Lower leg skin (tissue), 4 donors: ENCODE results near the gene KDM8. TPM values are rescaled to one million over a fixed set of nuclear protein-coding genes. Genes with fewer than 3 reads are reported as not detected.

Experiments
- DNase-seq, 2 donors: peaks; one replicate each; pipeline ENCODE4 v3.0.0-alpha.2; 2019; ENCODE audit warnings: low spot score in 2 of 2
- H3K4me3 ChIP-seq: fragments of 200-600 bp; sonication (generic); 2 replicates; pipeline ENCODE4 v1.5.1; 2017; ENCODE audit warnings: mild to moderate bottlenecking, low read depth; ENCODE audit not compliant: poor library complexity, severe bottlenecking
- CTCF ChIP-seq, 3 donors: fragments of 450-650 bp; IDR thresholded peaks; one replicate each; pipeline ENCODE4 v1.5.1; 2016; ENCODE audit warnings: antibody characterized with exemption in 3 of 3, mild to moderate bottlenecking in 3 of 3, moderate library complexity in 2 of 3
- POLR2A ChIP-seq, 2 donors: fragments of 450-650 bp; IDR thresholded peaks; one replicate each; pipeline ENCODE4 v1.6.1; 2016 to 2017; ENCODE audit warnings: antibody characterized with exemption in 2 of 2, mild to moderate bottlenecking in 1 of 2, moderate library complexity in 1 of 2
- WGBS, 2 donors: methylation state at CpG; one replicate each; pipeline ENCODE4 v1.1.5; 2018; 5-methylcytosine and 5-hydroxymethylcytosine counted together
- intact Hi-C: fragments of 100-400 bp; cut with DNase I; formaldehyde crosslinking; loops from one replicate; pipeline ENCODE4 v1.15.0; 2023; ENCODE audit warnings: low total_unique reads
- total RNA-seq, 4 donors: library from RNA; depleted of rRNA; stranded (reverse); fragments of >200 nt; gene quantifications; one replicate each; pipeline ENCODE4 v1.1.0, GENCODE V29; 2016

The KDM8 gene
- total RNA-seq, 4 donors from 2014 or later, result 0.84 to 4.5 (median 1.9) TPM

DNA sequence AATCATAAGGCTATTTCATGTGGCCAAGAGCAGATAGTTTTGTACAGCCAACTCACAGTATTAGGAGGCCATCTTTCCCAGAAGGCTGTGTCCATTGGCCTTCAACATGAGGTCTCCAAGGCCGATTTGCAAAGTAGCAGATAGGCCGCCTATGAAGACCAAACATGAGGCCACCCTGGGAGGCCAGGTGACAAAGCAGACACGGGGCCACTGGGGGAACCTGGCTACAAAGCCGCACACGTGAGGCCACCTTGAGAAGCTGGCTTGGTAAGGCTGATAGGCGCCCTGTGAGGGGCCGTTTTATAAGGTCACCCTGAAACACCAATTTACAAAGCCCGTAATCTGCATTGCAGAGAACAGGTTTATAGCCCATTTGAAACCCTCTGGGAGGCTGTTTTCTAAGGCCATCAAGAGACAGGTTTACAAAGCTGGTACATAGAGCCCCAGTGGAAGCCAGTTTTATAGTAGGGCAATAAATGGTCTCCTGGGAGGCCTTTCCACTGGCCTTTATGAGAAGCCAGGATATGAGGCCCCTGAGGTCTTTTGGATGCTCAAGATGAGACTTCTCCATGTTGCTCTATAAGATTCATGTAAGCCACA, 4.9 kb downstream of the KDM8 start:
- TF ChIP-seq POLR2A (IDR thresholded peaks at IDR 0.05), result no peak
- 85 to 87% methylated on average over 8 of the region's 8 CpGs for WGBS, 2 donors
- intact Hi-C loops, result no loop called here
- DNase-seq, result no peak
- H3K4me3 ChIP-seq, result no peak overlapping the region

GRCh38 chr16:27208796-27209195, 5.5 kb downstream of the KDM8 start:
- no peak for TF ChIP-seq POLR2A (IDR thresholded peaks at IDR 0.05)
- WGBS, 2 donors, result 90 to 93% methylated on average over 3 of the region's 3 CpGs
- intact Hi-C loops, result no loop called here

GRCh38 chr16:27209591-27209990, 6.3 kb downstream of the KDM8 start:
- TF ChIP-seq POLR2A (IDR thresholded peaks at IDR 0.05) (no peak), CTCF (IDR thresholded peaks at IDR 0.05) (no peak)
- no peak for DNase-seq
- 91 to 92% methylated on average over 8 of the region's 8 CpGs for WGBS, 2 donors

More at GRCh38 chr16:27208796-27209195, 5.5 kb downstream of the KDM8 start:
- DNase-seq, result no peak
- no peak overlapping the region for H3K4me3 ChIP-seq

DNA sequence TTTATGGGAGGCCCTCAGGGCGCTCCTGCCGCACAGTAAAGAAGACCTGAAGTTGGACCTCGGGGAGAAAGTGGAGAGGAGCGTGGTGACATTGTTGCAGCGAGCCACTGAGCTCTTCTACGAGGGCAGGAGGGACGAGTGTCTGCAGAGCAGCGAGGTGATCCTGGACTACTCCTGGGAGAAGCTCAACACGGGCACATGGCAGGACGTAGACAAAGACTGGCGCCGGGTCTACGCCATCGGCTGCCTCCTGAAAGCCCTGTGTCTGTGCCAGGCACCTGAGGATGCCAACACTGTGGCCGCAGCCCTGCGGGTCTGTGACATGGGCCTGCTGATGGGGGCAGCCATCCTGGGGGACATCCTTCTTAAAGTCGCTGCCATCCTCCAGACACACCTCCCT, 6.8 kb downstream of the KDM8 start:
- TF ChIP-seq CTCF (IDR thresholded peaks at IDR 0.05), result no peak
- TF ChIP-seq POLR2A (IDR thresholded peaks at IDR 0.05), result no peak
- 91 to 93% methylated on average over 17 of the region's 17 CpGs for WGBS, 2 donors
- no peak overlapping the region for H3K4me3 ChIP-seq
- no peak for DNase-seq
- intact Hi-C loops, result no loop called here

More at GRCh38 chr16:27209591-27209990, 6.3 kb downstream of the KDM8 start:
- H3K4me3 ChIP-seq, result no peak overlapping the region
- intact Hi-C loops, result no loop called here

- intact Hi-C loops, result loop anchor here (1.0 kb wide), 1 partner anchor 134 kb away; no protein-coding TSS in a partner anchor
- TF ChIP-seq CTCF (IDR thresholded peaks at IDR 0.05), result no peak
- no peak for TF ChIP-seq POLR2A (IDR thresholded peaks at IDR 0.05)
- DNase-seq, result no peak
- WGBS, 2 donors, result 83 to 88% methylated on average over 10 of the region's 10 CpGs
- no peak overlapping the region for H3K4me3 ChIP-seq
Measured at GRCh38 chr16:27211026-27211425, 7.7 kb downstream of the KDM8 start.

DNA sequence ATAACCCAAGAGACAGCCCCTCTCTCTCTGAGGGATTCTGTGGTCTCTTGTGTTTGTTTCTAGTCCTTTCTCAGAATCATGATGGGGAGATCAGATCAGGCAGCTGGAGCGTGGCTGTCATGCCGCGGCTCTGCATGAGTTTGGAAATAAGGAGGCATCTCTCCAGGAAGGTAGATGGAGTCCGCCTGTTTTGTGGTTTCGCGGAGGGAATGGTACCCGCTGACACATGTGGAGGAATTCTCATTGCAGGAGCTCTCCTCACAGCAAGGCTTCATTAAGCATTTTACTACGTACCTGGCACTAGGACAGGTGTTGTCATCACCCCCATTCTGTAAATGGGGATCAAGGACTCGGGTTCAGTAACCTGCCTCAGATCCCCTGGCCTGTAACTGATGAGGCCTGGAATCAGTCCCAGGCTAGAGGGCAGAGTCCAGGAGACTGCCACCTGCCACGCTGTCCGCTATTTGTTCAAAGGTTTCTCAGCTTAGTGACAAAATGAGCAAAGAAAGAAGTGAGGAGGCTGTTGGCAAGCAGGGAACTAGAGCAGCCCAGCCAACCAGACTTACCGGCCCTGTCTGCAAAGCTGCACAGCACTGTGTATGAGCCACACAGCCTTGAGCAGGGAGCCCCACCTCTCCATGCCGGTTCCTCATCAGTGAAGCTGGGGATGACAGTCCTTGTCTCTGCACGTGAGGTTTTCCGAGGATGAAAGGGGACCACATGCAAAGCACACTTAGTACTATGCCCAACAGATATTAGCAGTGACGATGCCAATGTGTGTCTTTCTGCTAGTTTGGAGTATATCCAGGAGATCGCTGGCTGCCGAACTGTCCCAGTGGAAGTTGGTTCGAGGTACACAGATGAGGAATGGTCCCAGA, 11.0 kb downstream of the KDM8 start:
- DNase-seq, result no peak
- WGBS, 2 donors, result 81 to 85% methylated on average over 19 of the region's 19 CpGs
- H3K4me3 ChIP-seq, result no peak overlapping the region
- intact Hi-C loops, result no loop called here
- TF ChIP-seq POLR2A (IDR thresholded peaks at IDR 0.05), result no peak
- no peak for TF ChIP-seq CTCF (IDR thresholded peaks at IDR 0.05)
